ENCODE results near the gene CARS2. TPM values are rescaled to one million over a fixed set of nuclear protein-coding genes. Genes with fewer than 3 reads are reported as not detected.

CARS2 gene
- total and polyA plus RNA-seq, 2 of the 8 experiments (the other 6 are each of a cell fraction or from before 2014, with no cell fraction given) = 47.7 to 55.9 TPM

GRCh38 chr13:110683921-110684320, 22.0 kb downstream of the CARS2 start:
- Histone ChIP-seq H3K9ac (replicated peaks in 1 of 4; ENCODE audit: extremely low read depth in 1 of 4, low read depth in 3 of 4, low read length in 3 of 4) (no peak overlapping the region), H2BK12ac (ENCODE audit: low read depth, low read length) (no peak overlapping the region), H4K8ac (ENCODE audit: extremely low read depth, insufficient read depth, low read length) (no peak overlapping the region; the same call in 1 of the 2 replicates), H3K79me2 (ENCODE audit: control insufficient read depth in 1 of 2, insufficient read depth in 2 of 2, low read length in 2 of 2) (no peaks in the 10 kb centered on the region), H3K36me3 (ENCODE audit: control insufficient read depth in 2 of 4, insufficient read depth in 4 of 4, low read length in 3 of 4) (peaks cover 8 to 27% (median 17%) of the 10 kb centered on the region in 4 experiments; a peak in 5 of 8 replicates), H2BK15ac (ENCODE audit: low read length) (no peak overlapping the region), H3K9me3 (ENCODE audit: insufficient read depth in 2 of 2, low read depth in 1 of 2, low read length in 1 of 2) (no peaks in the 10 kb centered on the region), H3K23ac (ENCODE audit: insufficient read length) (no peak overlapping the region), H3K23me2 (ENCODE audit: low read depth, low read length) (no peaks in the 10 kb centered on the region), H3K18ac (ENCODE audit: extremely low read depth, low read length) (no peak overlapping the region), H4K5ac (ENCODE audit: insufficient read length, low read depth, low read length) (no peak overlapping the region), H3K4me1 (replicated peaks in 1 of 4; ENCODE audit: control insufficient read depth in 3 of 4, insufficient read depth in 4 of 4, low read length in 3 of 4) (no peaks in the 10 kb centered on the region), H2BK5ac (ENCODE audit: low read depth, low read length) (no peak overlapping the region), H3K27ac (ENCODE audit: low read depth, low read length) (no peak overlapping the region), H3K4me2 (ENCODE audit: insufficient read depth in 1 of 2, low read depth in 2 of 2, low read length in 2 of 2) (no peak overlapping the region), H2AK5ac (ENCODE audit: low read depth, low read length) (no peak overlapping the region), H3K79me1 (ENCODE audit: low read depth, low read length) (no peaks in the 10 kb centered on the region), H3K4ac (replicated peaks; ENCODE audit: insufficient read length, low read depth, low read length) (no peak overlapping the region), H2BK20ac (ENCODE audit: low read length) (no peak overlapping the region), H3K56ac (replicated peaks; ENCODE audit: insufficient read length, low read depth, low read length) (no peak overlapping the region), H3K4me3 (ENCODE audit: extremely low read depth in 1 of 4, insufficient read depth in 2 of 4, low read depth in 3 of 4, low read length in 4 of 4) (no peak overlapping the region), H4K91ac (replicated peaks; ENCODE audit: insufficient read length, low read length) (no peak overlapping the region), H2BK120ac (replicated peaks; ENCODE audit: low read depth, low read length) (no peak overlapping the region), H4K20me1 (replicated peaks in 1 of 2; ENCODE audit: control insufficient read depth in 1 of 2, insufficient read depth in 2 of 2, low read length in 2 of 2) (peaks cover 3 to 4% of the 10 kb centered on the region in 2 experiments), H2AFZ (ENCODE audit: low read length) (no peak overlapping the region), H3K27me3 (replicated peaks in 1 of 4; ENCODE audit: control insufficient read depth in 3 of 4, extremely low read depth in 1 of 4, insufficient read depth in 3 of 4, low read length in 3 of 4) (no peaks in the 10 kb centered on the region), H3K14ac (ENCODE audit: insufficient read length) (no peak overlapping the region)
- ChIA-PET POLR2A (ENCODE audit: partially characterized antibody) (interaction anchor here (0.6 to 2.1 kb wide), 3 partner anchors 26 to 31 kb away, joined by 3 to 10 read pairs (median 5); no protein-coding TSS in a partner anchor), CTCF (ENCODE audit: partially characterized antibody) (interaction anchor here (0.7 to 4.1 kb wide), 33 partner anchors 8 to 226 kb away, joined by 3 to 27 read pairs (median 4); no protein-coding TSS in a partner anchor)
- 80% methylated on average over 5 of the region's 5 CpGs; no CpG with 5 or more reads in 1 of the 2 experiments for WGBS, 2 experiments (ENCODE audit: extremely low coverage in 1 of 2, insufficient coverage in 1 of 2, insufficient read length in 1 of 2, insufficient replicate concordance in 2 of 2, low coverage in 1 of 2, low lambda C conversion rate in 2 of 2, missing lambda C conversion rate in 1 of 2)
- FAIRE-seq = no peak
- no peak for DNase-seq (ENCODE audit: low read depth in 1 of 2, low spot score in 2 of 2)
- TF ChIP-seq EZH2 (IDR thresholded peaks at IDR 0.05; ENCODE audit: low read depth, low read length, severe bottlenecking) (no peak), RFX5 (IDR thresholded peaks at IDR 0.05; ENCODE audit: borderline replicate concordance, low read depth, low read length) (no peak), POLR2A (IDR thresholded peaks at IDR 0.05; ENCODE audit: control extremely low read depth in 1 of 2, low read depth in 2 of 2, low read length in 2 of 2) (no peak), HDAC6 (IDR thresholded peaks at IDR 0.05; ENCODE audit: low read depth, low read length) (no peak), YY1 (IDR thresholded peaks at IDR 0.05; ENCODE audit: low read depth, low read length) (no peak), CHD1 (IDR thresholded peaks at IDR 0.05; ENCODE audit: low read depth, low read length) (no peak), EP300 (IDR thresholded peaks at IDR 0.05; ENCODE audit: borderline replicate concordance in 1 of 2, low read depth in 2 of 2, low read length in 2 of 2) (no peak), CBX8 (IDR thresholded peaks at IDR 0.05; ENCODE audit: borderline replicate concordance, low read depth, low read length) (no peak), E2F6 (IDR thresholded peaks at IDR 0.05) (no peak), SUZ12 (IDR thresholded peaks at IDR 0.05; ENCODE audit: low read length) (no peak)

Measured in H1 (cell line).